Stimulated activated naive CD4-positive, alpha-beta T cell treated with Interleukin-2 at 50 U/mL for 16 hours (primary cell): ENCODE results near the gene GRB10.

Experiments
- DNase-seq: peaks from one replicate; lab custom pipeline; 2025; lab: John Stamatoyannopoulos, UW

Gene GRB10

GRCh38 chr7:50632561-50633413, 149.9 kb downstream of the GRB10 start:
- peak; percentile 39 for DNase-seq

DNA sequence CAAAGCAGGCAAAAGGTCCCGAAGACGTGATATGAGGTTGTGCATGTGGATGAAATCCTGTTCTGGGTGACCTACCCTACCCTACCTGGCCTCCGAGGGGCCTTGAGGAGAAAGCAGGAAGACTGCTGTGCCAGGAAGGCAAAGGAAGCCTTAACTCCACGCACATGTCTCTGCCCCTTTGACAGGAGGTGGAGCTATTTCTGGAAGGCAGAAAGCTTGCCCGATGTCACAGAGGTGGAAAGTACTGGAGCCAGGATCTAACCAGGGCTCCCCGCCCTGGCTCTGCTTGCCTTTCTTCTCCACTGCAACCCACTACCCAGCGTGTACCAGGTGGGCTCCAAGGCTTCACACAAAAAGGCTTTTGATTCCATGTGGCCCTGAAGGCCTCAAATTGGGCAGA, 151.1 kb downstream of the GRB10 start:
- no peak for DNase-seq

GRCh38 chr7:50631100-50631499, 151.6 kb downstream of the GRB10 start:
- DNase-seq = no peak

- DNase-seq = no peak
Observed at GRCh38 chr7:50629238-50629901, 153.3 kb downstream of the GRB10 start.

DNA sequence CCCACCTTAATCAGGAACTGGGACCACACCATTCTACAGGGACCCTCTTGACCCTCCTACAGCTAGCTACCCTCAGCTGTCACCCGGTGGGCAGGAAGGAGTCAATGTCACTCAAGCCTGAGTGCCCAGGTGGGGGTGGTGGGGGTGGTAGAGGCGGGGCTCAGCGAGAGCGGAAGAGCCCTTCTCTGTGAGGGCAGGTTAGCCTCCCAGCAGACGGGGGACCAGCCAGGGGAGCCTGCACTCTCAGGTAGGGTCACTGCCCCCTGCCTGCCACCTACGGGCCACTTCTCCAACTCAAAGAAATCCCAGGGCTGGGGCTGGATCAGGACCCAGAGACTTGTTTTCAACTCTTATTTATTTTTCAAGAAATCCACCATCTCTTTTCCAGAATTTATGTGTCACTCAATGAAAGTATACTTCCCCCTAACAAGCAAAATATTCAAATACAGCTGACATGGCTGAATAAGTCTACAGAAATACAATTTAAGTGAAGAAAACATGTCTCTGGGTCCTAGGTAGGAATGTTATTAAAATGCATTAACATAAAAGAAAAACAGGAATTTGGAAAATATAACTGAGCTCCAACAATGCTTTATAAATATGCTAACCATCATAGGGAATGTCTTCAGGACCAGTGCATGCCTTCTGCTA, 154.1 kb downstream of the GRB10 start:
- no peak for DNase-seq

GRCh38 chr7:50627824-50628361, 154.8 kb downstream of the GRB10 start:
- no peak for DNase-seq

DNA sequence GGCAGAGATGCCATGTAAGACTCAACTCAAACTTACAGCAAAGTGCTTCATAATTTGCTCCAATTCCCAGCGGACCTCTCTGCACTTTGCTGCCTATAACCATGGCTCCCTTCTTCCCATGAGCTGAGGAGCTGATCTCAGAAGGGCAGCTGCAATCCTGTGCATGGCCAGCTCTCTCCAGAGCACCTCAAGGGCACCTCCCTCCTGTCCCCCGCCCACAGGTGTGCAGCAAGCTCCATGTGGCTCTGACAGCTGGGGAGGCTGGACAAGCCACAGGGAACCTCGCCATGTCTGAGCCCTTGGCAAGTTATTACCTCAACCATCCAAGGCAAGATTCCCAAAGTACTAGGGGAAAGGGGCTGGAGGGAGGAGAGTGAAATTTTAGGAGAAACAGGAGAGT, 156.4 kb downstream of the GRB10 start:
- DNase-seq = no peak

- no peak for DNase-seq
Observed at GRCh38 chr7:50625360-50625759, 157.3 kb downstream of the GRB10 start.

DNA sequence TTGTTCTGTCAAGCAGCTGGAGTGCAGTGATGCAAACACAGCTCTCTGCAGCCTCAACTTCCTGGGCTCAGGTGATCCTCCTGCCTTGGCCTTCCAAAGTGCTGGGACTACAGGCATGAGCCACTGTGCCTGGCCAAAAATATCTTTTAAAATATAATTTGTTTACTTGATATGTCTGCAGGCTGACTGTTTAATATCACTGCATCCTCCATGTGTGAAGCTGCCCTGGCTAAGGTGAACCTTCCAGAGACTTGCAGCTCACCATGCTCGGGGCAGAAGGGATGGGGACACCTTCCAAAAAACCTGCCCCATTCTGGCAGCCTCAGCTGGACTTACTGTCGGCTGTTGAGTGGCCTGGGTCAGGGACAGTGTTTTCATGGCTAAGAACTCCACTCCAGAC, 159.9 kb downstream of the GRB10 start:
- DNase-seq = no peak

DNA sequence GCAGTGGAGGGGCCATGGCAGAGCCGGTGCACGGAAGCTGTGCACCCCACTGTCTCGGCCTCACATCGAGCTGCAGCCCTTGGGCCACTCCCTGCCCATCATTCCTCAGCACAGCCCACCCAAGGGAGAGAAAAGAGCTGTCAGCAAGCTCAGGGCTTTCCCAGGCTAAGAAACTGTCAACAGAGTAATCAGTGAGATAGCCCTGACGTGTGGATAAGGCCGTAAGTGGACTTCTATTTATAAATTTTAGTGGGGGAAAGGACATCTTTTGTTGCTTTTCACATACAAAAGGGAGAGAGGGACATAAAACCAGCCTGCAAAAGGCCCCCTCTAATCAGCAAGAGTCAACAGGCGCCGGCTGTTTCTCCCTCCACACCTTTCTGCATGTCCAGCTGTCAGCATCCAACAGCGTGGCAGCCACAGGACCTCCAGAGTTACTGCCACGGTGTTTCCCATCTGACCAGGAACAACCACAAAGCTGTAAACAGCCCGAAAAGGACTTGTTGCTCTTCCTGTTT, 160.7 kb downstream of the GRB10 start:
- no peak for DNase-seq

DNA sequence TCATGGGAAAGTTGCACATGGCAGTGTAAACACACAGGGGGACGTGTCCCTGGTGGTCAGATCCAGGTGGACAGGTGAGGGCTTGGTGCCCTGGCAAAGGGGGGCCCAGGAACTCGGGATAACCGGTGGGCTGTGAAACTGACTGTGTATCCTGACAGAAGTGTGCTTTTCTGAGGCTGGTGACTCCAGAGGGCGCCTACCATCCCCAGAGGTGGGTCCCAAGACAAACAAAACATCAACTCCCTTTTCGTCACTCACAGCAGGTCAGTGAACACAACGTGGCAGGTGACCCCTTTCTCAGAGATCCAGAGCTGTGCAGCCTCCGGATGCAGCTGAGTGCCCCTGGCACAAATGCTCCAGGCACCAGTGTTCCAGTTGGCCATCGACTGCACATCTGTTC, 161.5 kb downstream of the GRB10 start:
- DNase-seq = no peak

GRCh38 chr7:50620433-50620832, 162.3 kb downstream of the GRB10 start:
- DNase-seq = no peak

DNA sequence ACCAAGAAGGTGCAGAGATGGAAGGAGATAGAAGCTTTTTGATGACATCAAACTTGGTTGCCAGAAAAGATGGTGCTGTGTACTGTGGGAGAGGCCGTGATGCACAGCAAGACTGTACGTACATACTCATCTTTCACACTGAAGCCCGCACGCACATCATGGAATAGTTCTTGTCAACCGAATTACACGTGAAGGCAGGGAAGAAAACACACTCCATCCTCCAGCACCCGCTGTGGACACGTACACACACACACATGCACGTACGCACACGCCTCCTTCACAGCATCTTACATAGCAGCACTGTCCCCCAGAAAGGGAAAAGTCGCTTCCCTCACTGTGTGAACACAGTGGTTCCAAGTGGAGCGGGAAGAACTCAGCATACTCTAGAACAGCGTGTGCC, 163.0 kb downstream of the GRB10 start:
- no peak for DNase-seq

GRCh38 chr7:50618281-50618680, 164.4 kb downstream of the GRB10 start:
- DNase-seq = no peak

- DNase-seq = no peak
Observed at GRCh38 chr7:50615519-50616080, 167.1 kb downstream of the GRB10 start.

GRCh38 chr7:50614721-50615518, 167.8 kb downstream of the GRB10 start:
- no peak for DNase-seq

DNA sequence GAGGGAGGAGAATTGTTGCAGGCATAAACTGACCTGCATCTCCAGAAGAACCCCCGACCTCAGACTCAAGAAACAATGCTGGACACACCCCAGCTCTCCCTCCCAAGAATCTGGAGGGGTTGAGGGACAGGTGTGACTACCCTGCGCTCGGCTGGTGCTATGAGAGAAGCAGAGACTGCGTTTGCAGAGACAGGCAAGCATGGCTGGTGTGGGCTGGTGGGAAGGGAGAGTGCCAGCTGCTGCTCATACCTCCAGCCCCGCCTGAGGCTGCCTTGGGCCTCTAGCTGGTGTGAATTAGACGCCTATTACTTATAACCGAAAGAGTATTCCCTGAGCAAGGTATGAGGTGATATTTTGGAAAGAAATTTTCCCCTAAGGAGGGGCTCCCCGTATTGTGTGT, 169.2 kb downstream of the GRB10 start:
- DNase-seq = no peak

GRCh38 chr7:50612704-50613103, 170.0 kb downstream of the GRB10 start:
- DNase-seq = no peak

- peak; percentile 33 for DNase-seq
Observed at GRCh38 chr7:50610521-50611277, 172.0 kb downstream of the GRB10 start.

DNA sequence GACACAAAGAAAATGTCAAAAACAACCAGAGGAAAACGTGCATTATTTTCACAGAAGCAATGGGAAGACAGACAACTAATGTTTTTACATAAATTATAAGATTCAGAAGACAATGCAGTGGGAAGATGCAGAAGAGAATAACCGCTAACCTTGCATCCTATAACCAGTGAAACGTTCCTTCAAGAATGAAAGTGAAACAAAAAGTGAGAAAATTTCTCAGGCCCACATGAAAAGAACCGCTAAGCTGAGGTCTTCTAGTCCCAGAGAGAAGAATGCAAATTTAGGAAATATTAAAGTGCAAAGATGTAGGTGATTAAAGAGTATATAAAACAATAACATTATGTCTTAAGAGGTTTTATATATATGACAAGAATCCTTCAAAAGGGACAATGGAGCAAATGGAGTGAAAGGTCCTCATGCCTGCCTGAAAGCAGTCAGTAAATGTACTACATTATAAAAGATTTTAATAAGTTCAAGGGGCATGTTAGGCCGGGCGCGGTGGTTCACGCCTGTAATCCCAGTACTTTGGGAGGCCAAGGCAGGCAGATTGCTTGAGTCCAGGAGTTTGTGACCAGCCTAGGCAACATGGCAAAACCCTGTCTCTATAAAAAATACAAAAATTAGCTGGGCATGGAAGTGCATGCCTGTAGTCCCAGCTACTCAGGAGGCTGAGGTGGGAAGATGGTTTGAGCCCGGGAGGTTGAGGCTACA, 174.3 kb downstream of the GRB10 start:
- DNase-seq = no peak
